Left renal cortex interstitium (tissue), 4 donors: ENCODE data around the gene CDC73. TPM values are rescaled to one million over a fixed set of nuclear protein-coding genes. Genes with fewer than 3 reads are reported as not detected.
"Not testable (repeated sequence)": the region's sequence is repeated elsewhere in the genome, so short reads cannot be mapped to it uniquely, and the experiment has no call there.

Experiments used
- DNase-seq, 4 donors: peaks; one replicate each; pipeline ENCODE4 v3.0.0-alpha.2; 2013; ENCODE audit warnings: low read depth in 4 of 4, low spot score in 2 of 4, missing footprints in 1 of 4
- polyA plus RNA-seq, 4 donors: library from polyadenylated mRNA; unstranded; fragments of 120-200 nt; gene quantifications; one replicate each; pipeline ENCODE4 v1.2.1, GENCODE V29; 2013; ENCODE audit not compliant: insufficient read length in 4 of 4

CDC73 gene
- polyA plus RNA-seq, 4 donors: 40.1 to 49.3 (median 45.5) TPM

DNA sequence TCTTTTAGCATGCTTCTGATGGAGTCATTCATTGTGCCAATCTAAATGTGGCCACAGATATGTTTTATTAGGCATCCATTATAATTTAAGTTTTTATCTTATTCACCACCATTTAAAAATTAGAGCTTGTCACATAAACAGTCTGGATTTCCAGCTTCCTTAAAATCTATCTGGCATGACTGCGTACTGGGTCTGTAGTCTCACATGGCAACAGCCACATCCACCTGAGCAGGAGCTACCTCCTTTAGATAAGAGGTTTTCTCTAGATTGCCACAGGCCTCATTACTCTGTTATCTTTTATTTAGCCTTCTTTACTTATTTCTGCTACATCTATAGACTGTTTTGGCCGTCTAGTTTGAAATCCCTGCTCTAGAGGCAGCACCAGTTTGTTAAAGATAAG lies 35.5 kb downstream of the CDC73 start:
- no peak for DNase-seq

DNA sequence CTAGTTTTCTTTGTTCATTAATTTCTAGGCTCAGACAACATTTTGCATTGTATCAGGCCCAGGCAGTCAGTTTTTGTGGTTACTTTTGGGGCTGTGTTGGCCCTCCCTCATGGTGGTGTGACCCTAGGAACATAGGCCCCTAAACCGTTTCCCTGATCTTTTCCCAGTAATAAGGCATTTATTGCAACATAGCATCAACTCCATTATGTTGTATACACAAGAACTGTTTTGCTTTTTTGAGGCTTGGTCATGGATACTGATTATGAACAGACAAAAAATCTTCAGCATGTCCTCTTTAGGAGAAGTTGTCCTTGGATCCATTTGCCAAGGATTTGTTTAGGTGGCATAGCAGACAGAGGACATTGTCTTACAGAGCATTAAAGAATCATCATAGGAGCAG lies 54.3 kb downstream of the CDC73 start:
- no peak for DNase-seq

DNA sequence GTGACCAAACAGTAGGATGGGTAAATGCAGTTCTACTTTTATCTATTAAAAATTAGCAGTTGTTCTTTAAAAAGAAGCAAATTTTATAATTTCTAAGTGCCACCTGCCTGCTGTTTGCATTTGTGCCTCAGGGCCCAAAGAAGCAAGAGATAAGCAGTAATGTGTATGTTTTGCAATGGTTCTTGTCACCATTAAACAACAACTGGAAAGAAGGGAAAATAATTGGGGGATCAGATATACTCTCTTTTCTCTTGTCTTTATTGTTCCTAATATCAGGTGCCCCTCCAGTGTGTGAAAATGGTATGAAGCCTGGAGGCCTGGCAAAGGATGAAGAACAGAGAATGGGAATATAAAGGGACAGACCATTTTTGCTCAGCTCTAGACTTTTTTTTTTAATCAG lies 55.0 kb downstream of the CDC73 start:
- no peak for DNase-seq

DNA sequence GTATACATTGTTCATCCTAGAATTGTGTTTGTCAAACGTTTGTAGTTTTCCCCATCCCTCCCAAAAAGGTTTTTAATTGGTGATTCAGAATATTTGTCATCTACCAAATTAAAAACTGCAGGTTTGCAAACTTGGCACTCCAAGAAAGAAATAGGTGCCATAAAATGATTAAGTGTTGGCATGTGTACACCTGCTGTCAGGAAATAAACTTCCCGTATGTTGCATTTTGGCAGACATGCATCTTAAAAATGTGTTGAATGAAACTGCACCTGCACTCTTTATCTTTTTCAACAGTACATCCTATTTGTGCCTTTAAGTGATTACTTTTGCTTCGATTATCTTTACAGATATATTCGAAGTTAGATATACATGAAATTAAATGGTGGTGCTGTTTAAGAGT lies 57.3 kb downstream of the CDC73 start:
- no peak for DNase-seq

DNA sequence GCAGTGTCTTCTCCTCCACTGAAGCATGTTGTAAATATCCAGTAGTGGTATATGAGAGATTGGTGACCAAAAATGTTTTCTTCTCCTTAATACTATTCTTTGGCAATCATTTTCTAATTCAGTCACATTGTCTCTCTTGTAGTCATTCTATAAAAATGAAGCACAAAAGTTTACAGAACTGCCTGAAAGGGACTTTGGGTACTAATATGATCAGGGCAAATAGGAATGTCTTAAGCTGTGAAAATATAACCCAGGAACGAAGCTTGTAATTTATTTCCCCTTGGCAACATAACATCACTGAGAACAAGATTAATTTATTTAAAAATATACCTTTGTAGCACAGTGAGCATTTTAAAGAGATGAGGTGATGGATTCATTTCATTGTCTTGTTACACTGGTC lies 59.7 kb downstream of the CDC73 start:
- DNase-seq: no peak

DNA sequence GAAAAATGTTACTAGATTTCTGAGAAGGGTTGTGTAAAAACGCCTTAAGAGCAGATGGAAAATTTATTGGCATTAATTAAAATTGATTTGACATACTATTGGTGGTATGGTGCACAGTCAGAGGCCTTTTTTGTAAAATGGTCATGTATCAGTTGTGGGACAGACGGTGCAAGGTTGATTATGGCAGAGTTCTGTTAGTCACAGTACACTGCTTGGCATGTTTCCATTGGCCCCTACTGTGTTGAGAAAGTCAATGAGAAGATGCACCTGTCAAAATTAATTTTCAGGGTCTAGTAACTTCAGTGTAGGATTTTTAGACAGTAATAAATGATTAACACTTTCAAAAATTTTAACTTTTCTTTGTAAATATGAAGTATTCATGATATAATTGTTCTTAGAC lies 60.2 kb downstream of the CDC73 start:
- DNase-seq: no peak

DNA sequence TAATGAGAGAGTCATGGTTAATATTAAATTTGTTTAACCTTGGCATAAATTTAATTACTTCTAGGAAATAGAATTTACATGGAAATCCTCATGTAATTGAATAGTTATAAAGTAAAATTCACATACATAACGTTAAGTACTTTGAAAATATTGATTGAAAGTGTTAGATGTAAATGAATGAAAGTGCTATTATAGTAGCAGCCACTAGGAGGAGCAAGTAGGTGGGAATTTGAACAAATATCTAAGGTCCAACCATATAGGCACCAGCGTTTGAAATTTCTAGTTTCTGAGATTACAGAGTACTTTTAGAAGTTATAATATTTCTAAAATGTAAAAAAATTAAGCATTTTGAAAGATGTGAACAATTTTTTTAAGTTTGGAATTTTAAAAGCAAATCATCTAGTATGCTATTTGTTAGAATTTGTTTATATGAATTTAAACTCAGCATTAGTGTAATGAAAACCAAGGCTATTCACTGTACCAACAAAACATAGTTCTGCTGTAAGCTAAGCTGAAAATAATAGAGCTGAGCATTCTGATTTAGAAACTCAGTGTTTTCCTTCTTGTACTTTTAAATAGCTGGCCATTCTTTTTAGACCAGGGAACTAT lies 61.3 kb downstream of the CDC73 start:
- peak in 2 of 4 donors; percentile 46 to 54 for DNase-seq

DNA sequence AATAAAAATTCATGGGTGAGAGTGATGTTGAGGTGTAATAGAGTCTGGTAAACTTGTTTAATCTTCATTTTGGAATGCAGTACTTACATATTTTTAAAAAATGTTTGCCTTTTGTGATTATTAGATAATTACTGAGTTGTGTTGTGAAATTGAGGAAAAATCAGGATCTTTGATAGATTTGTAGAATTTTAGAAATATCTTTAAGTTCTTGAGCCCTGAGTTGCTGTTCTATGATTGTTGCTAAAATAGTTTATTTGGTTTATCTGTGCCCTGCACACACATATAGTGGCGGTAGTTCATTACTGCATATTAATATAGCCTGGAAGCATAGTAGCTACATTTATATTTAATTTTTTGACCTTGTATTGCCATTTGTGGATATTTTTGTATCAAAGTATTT lies 62.9 kb downstream of the CDC73 start:
- DNase-seq: no peak

DNA sequence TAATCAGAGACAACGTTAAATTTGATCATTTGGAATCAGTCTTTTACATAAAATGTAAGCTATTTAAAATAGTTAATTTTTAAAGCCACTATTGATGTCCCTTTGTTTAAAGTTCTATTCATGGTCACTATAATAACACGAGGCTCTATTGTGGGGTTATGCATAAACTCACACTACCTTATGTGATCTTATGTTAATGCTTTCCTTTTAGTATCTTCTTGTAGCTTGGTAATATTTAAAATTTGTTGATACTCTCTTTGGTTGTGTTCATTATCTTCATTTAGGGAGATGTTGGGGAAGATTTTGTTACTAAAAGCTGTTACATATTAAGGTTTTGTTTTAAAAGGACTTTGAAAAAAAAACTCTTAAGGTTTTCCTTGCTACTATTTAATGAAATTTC lies 63.4 kb downstream of the CDC73 start:
- no peak for DNase-seq

DNA sequence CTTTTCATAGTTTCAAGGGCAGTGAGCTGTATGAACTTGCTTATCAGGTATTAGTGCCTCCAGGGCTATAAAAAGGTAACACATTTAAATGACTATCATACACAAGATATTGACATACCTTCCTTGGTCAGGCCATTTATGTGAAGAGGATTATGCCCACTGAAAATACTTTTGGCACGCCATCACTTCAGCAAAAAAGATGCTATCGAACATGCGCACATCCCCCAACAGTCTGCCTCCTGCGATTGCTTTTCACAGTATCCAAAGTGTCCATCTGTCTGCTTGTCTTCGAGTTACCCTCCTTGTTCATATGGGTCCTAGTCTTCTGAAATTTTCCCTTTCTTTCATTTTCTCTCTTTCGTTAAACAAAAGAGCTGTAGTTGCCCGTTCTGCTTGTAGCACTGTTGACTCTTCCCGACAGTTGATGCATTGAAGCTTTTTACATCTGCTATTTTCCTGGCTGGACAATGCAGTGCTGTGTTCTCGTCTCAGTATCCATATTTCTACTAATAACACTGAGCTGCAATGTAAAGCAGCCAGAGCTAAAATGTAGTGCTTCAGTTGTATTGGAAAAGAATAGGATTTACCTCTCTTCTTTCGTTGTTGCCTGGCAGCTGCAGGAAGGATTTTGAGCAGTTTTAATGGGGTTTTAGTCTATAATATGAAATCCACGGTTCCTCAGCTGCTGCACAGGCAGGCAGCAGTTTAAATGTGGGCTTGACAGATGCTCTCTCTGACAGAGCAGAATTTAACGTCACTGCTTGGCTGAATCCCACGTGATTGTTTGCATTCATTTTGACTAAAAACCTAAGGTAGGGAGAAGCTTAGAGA lies 64.3 kb downstream of the CDC73 start, which contains the start of gene B3GALT2:
Gene B3GALT2, minus strand, starts transcription at position 713 of the 831 bp plus-strand sequence. CDS start 5,051 bp downstream, outside the sequence.
- no peak for DNase-seq

DNA sequence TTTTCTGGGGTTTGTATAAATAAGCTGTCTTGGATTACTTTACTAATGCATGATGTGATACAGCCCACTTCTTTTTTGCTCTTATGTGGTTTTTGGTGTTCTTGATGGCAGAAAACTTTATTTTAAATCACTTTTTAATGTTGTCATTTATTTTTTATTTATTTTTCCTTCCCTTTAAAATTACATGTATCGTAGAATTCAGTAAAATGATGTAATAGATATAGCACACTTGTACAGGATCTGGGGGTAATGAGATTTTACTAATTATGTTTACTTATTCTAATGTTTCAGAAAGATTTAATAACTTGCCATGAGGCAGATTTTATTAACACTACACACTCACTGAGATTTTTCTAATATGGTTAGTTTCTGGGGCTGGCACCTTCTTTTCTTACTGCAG lies 65.3 kb downstream of the CDC73 start:
- DNase-seq: no peak

DNA sequence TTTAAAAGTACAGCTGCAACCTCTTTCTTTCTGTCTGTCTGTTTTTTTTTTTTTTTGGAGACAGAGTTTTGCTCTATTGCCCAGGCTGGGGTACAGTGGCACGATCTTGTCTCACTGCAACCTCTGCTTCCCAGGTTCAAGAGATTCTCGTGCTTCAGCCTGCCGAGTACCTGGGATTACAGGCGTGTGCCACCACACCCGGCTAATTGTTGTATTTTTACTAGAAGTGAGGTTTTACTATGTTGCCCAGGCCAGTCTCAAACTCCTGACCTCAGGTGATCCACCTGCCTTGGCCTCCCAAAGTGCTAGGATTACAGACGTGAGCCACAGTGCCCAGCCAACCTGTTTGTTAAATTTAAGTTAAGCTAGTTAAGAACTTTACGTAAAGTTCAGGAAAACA lies 67.1 kb downstream of the CDC73 start:
- DNase-seq: not testable (repeated sequence)

DNA sequence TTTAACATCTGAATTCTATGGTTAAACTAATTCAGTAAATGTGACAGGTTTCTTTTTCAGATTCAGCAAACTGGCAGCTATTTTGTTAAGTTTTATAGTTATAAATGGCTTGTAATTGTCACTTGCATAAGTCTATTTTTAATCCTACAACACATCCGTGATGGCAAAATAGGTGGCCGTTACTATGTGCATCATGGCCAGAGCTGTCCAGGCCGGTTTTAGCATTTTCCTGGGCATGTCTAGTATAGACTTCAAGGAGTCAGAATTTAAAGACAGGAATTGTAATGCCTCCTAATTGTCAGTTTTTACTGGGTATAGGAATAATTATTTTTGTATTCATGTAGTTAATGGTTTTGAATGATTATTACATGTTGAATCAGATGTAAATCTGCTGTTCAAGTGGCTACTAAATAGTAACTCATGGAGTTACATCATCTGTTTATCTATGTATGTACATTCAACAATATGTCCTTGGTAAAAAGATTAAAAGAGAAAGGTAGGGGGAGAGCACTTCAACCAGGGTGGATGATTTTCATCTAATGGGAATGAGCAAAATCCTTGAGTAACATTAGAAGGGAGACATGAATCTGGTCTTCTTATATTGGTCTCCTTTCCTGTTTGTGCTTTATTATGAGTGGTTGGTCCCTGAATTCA lies 67.7 kb downstream of the CDC73 start:
- no peak for DNase-seq

DNA sequence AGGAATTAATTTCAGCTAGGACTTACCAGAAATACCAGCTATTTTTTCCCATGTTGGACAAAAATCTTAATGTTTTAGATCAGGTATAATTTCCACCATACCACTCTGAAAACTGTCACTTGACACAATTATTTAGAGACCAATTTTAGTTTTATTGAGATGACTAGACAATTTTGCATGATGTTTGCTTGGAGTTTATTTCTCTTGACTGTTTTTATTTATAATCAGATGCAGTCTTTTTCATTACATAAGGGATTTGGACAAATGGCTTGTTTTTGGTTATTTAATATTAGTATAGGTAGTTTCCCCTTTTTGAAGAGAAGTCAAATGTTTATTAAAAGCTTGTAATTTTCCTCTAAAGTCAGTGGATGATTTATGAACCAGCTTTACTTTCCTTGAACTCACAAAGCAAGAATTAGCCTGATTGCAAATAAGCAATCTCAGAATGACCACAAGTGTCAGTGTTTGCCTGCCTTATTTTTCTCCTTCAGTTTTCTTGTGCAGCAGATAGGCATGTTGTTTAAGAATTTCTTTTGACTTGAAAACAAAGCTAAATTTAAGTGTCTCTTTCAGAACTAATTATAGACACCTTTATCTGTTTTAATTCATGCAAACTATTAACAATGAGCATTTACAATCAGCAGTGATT lies 68.4 kb downstream of the CDC73 start:
- no peak for DNase-seq

DNA sequence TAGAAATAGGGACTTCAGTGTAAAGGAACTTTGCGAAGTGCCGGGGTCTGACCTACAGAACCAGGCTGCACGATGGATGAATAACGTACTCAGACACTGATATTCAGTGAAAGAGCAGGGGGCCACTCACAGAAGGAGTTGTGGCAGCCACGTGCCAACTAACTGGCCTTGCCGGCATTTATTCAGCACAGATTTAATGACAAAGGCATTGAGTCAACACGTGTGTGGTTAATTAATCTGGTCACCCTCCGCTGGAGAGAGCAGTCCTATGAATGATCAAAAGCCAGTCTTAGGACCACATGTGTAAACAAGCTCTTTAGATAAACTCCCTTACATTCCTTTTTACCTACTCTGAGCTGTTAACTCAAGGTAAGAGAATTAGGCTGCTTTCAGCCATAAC lies 70.8 kb downstream of the CDC73 start:
- DNase-seq: no peak

DNA sequence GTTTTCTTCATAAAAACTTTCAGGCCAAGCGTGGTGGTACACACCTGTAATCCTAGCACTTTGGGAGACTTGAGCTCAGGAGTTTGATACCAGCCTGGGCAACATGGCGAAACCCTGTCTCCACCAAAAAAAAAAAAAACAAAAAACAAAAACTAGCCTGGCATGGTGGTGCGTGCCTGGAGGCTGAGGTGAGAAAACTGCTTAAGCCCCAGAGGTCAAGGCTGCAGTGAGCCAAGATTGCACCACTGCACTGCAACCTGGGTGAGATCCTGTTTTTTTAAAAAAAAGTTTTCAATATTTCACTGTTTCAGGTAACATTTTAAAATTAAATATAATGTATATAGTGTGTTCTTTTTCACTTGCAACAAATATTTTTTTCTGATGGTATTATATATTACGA lies 78.1 kb downstream of the CDC73 start:
- no peak for DNase-seq

DNA sequence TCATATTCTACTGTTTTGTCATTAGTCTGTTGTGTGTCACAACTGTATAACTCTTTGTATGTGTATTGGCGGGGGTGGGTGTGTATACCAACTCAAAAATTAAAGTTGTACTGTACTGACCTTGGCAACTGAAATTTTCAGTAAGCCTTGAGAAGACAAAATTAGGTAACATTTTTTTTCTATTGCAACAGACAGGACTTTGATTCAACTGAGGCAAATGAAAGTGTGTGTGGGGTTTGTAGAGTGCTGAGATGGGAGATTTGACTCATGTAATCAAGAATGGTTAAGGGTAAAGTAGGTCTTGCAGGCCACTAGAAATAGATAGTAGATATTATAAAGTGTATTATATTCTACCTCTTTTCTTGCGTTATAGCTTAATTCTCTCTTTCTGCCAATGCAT lies 79.2 kb downstream of the CDC73 start:
- DNase-seq: no peak

DNA sequence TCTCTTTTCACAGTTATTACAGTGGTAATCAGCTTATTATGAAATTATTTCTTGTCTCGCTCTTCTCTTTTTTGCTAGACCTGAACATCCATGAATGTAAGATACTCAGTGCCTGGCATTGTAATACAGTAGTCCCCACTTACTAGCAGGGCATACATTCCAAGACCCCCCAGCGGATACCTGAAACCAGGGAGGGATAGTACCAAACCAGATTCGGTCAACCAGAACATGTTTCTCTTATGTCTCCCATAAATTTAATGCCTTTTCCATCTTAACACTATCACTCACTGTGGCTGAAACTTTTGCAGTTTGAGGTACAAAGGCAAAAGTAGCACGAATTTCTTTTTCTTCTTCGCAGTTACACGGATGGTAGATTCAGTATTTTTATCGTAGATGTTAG lies 89.2 kb downstream of the CDC73 start:
- DNase-seq: peak in 3 of 4 donors; percentile 29 to 36 (median 32)

DNA sequence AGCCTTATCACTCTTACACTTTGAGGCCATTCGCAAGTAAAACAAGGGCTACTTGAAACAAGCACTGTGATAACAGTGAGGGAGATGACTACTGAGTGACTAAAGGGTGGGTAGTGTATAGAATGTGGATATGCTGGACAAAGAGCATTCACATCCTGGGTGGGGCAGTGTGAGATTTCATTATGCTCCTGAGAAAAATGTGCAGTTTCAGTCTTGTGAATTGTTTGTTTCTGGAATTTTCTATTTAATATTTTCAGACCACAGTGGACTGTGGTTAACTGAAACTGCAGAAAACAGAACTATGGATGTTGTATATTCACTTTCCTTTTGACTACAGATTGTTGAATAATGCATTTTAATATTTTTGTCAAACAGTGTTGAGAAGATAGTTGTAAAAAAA lies 89.7 kb downstream of the CDC73 start:
- DNase-seq: no peak

DNA sequence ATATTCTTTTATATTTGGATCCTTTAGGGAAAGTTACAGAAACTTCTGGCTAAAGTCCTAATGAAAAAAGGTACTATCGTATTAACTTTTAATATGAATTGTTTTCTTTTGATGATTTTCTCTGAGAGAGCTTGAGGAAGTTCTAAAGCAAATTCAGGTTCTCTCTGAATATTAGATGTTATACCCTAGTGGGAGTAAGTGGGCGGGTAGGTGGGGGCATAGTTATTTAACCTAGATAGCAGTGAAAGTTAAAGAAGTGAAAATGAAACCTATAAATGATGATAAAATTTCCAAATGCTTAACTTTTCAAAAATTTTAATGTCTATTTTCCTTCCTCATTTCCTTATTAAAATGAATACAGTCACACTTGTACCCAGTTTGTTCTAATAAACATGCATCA lies 90.8 kb downstream of the CDC73 start:
- DNase-seq: no peak

DNA sequence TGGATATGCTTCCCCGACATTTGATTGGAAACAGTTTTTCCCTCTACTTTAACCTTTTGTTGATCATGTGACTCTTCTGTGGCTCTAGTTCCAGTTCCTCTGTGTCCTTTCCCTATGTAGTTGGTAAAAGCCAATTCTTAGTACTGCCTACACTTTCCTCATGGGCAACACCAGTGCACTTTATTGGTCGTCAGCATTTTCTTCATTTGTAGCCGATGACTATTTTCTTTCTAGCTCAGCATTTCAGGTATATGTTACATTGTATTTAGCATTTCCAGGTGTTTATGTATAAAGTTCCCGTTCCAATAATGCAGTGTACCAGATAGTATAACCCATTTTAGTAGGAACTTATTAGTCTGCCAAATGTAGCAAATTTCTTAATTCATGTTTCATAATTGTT lies 92.2 kb downstream of the CDC73 start:
- DNase-seq: no peak
